Immature natural killer cell (primary cell): ENCODE measurements around the gene EIF2D. TPM values are rescaled to one million over a fixed set of nuclear protein-coding genes. Genes with fewer than 3 reads are reported as not detected.
A peak's percentile ranks its signal among the peaks of the same experiment; 100 is the strongest.
"Not testable (repeated sequence)": the region's sequence is repeated elsewhere in the genome, so short reads cannot be mapped to it uniquely, and the experiment has no call there.

Source experiments
- DNase-seq, 3 donors: peaks; one replicate each; pipeline ENCODE4 v3.0.0; 2022; ENCODE audit warnings: mixed read lengths in 1 of 3
- H3K27ac Mint-ChIP-seq, 6 donors: one replicate each; pipeline ENCODE4 v1.8.0; 2020; ENCODE audit warnings: mixed read lengths in 6 of 6, mild to moderate bottlenecking in 5 of 6, inconsistent platforms in 4 of 6, moderate library complexity in 3 of 6
- H3K27me3 Mint-ChIP-seq, 3 donors: one replicate each; pipeline ENCODE4 v1.8.0; 2020 to 2021; ENCODE audit warnings: low read depth in 3 of 3, mild to moderate bottlenecking in 3 of 3, mixed read lengths in 3 of 3, moderate library complexity in 3 of 3, inconsistent platforms in 1 of 3
- H3K36me3 Mint-ChIP-seq, 3 donors: one replicate each; pipeline ENCODE4 v1.8.0; 2020; ENCODE audit warnings: mixed read lengths in 3 of 3, inconsistent platforms in 2 of 3, mild to moderate bottlenecking in 2 of 3
- H3K4me1 Mint-ChIP-seq, 2 donors: one replicate each; pipeline ENCODE4 v1.8.0; 2020; ENCODE audit warnings: inconsistent platforms in 2 of 2, mild to moderate bottlenecking in 2 of 2, mixed read lengths in 2 of 2, moderate library complexity in 1 of 2
- H3K4me3 Mint-ChIP-seq, 5 donors: one replicate each; pipeline ENCODE4 v1.8.0; 2020; ENCODE audit warnings: mild to moderate bottlenecking in 5 of 5, mixed read lengths in 5 of 5, inconsistent platforms in 3 of 5, moderate library complexity in 3 of 5
- H3K9me3 Mint-ChIP-seq, 6 donors: one replicate each; pipeline ENCODE4 v1.8.0; 2020; ENCODE audit warnings: mild to moderate bottlenecking in 6 of 6, mixed read lengths in 6 of 6, inconsistent platforms in 4 of 6, moderate library complexity in 3 of 6
- polyA plus RNA-seq, 3 donors: library from polyadenylated mRNA; unstranded; fragments of 300-500 nt; fragmentation: Illumina TruSeq; gene quantifications; one replicate each; pipeline ENCODE4 v1.2.3, GENCODE V29; 2021

The EIF2D gene
- polyA plus RNA-seq, 3 donors from 2014 or later, result 12.9 to 24.2 (median 20.8) TPM

GRCh38 chr1:206588492-206588891, 23.8 kb downstream of the EIF2D start:
- Mint-ChIP-seq H3K36me3 (peaks cover 3 to 42% (median 27%) of the 10 kb centered on the region in 3 donors), H3K9me3 (no peaks in the 10 kb centered on the region), H3K27me3 (peaks cover 0 to 3% (median 3%) of the 10 kb centered on the region in 3 donors), H3K4me1 (peaks cover 62 to 79% of the 10 kb centered on the region in 2 donors), H3K27ac (peak overlapping the region; percentile 25 to 93 (median 82)), H3K4me3 (no peak overlapping the region)
- DNase-seq, result no peak

GRCh38 chr1:206587904-206588303, 24.4 kb downstream of the EIF2D start:
- no peak overlapping the region for H3K4me3 Mint-ChIP-seq

GRCh38 chr1:206586501-206587445, 25.5 kb downstream of the EIF2D start:
- H3K4me1 Mint-ChIP-seq, result peaks cover 66 to 86% of the 10 kb centered on the region in 2 donors
- H3K9me3 Mint-ChIP-seq, result no peaks in the 10 kb centered on the region
- no peak overlapping the region for H3K4me3 Mint-ChIP-seq
- DNase-seq, result no peak
- H3K36me3 Mint-ChIP-seq, result peaks cover 0 to 36% (median 28%) of the 10 kb centered on the region in 3 donors
- H3K27me3 Mint-ChIP-seq, result peaks cover 2 to 9% (median 9%) of the 10 kb centered on the region in 3 donors
- peak overlapping the region in 5 of 6 donors; percentile 32 to 80 (median 70) for H3K27ac Mint-ChIP-seq

More at GRCh38 chr1:206587904-206588303, 24.4 kb downstream of the EIF2D start:
- H3K4me1 Mint-ChIP-seq, result peaks cover 64 to 85% of the 10 kb centered on the region in 2 donors
- peaks cover 0 to 39% (median 28%) of the 10 kb centered on the region in 3 donors for H3K36me3 Mint-ChIP-seq
- H3K9me3 Mint-ChIP-seq, result no peaks in the 10 kb centered on the region
- peaks cover 0 to 7% (median 5%) of the 10 kb centered on the region in 3 donors for H3K27me3 Mint-ChIP-seq
- H3K27ac Mint-ChIP-seq, result peak overlapping the region in 5 of 6 donors; percentile 1 to 59 (median 28)
- no peak for DNase-seq

- H3K27ac Mint-ChIP-seq, result peak overlapping the region in 4 of 6 donors; percentile 74 to 86 (median 78)
- peaks cover 20 to 28% (median 25%) of the 10 kb centered on the region in 3 donors for H3K27me3 Mint-ChIP-seq
- no peak overlapping the region for H3K4me3 Mint-ChIP-seq
- no peaks in the 10 kb centered on the region for H3K9me3 Mint-ChIP-seq
- peaks cover 4 to 36% (median 25%) of the 10 kb centered on the region in 3 donors for H3K36me3 Mint-ChIP-seq
- no peak for DNase-seq
- peaks cover 66 to 86% of the 10 kb centered on the region in 2 donors for H3K4me1 Mint-ChIP-seq
Measured at GRCh38 chr1:206584683-206585082, 27.6 kb downstream of the EIF2D start.

GRCh38 chr1:206583707-206584648, 28.3 kb downstream of the EIF2D start:
- peak overlapping the region; percentile 77 to 88 (median 84) for H3K4me3 Mint-ChIP-seq

GRCh38 chr1:206582971-206583706, 29.1 kb downstream of the EIF2D start:
- H3K36me3 Mint-ChIP-seq, result peaks cover 4 to 34% (median 23%) of the 10 kb centered on the region in 3 donors
- H3K27ac Mint-ChIP-seq, result peak overlapping the region; percentile 96 to 99 (median 98)
- peak overlapping the region; percentile 77 to 88 (median 84) for H3K4me3 Mint-ChIP-seq
- H3K9me3 Mint-ChIP-seq, result no peaks in the 10 kb centered on the region
- peaks cover 25 to 37% (median 28%) of the 10 kb centered on the region in 3 donors for H3K27me3 Mint-ChIP-seq
- peaks cover 71 to 87% of the 10 kb centered on the region in 2 donors for H3K4me1 Mint-ChIP-seq
- peak in 2 of 3 donors; percentile 54 to 56 for DNase-seq

More at GRCh38 chr1:206583707-206584648, 28.3 kb downstream of the EIF2D start:
- no peaks in the 10 kb centered on the region for H3K9me3 Mint-ChIP-seq
- H3K4me1 Mint-ChIP-seq, result peaks cover 66 to 86% of the 10 kb centered on the region in 2 donors
- H3K27me3 Mint-ChIP-seq, result peaks cover 25 to 32% (median 25%) of the 10 kb centered on the region in 3 donors
- peak; percentile 82 to 84 (median 83) for DNase-seq
- H3K27ac Mint-ChIP-seq, result peak overlapping the region; percentile 96 to 99 (median 98)
- peaks cover 4 to 36% (median 25%) of the 10 kb centered on the region in 3 donors for H3K36me3 Mint-ChIP-seq

GRCh38 chr1:206582537-206582936, 29.7 kb downstream of the EIF2D start:
- H3K4me3 Mint-ChIP-seq, result peak overlapping the region; percentile 77 to 88 (median 84)
- peaks cover 4 to 35% (median 24%) of the 10 kb centered on the region in 3 donors for H3K36me3 Mint-ChIP-seq
- H3K4me1 Mint-ChIP-seq, result peaks cover 77 to 92% of the 10 kb centered on the region in 2 donors
- DNase-seq, result no peak
- no peaks in the 10 kb centered on the region for H3K9me3 Mint-ChIP-seq
- H3K27me3 Mint-ChIP-seq, result peaks cover 27 to 41% (median 31%) of the 10 kb centered on the region in 3 donors
- peak overlapping the region; percentile 96 to 99 (median 98) for H3K27ac Mint-ChIP-seq

- DNase-seq, result peak; percentile 78 to 82 (median 81)
- Mint-ChIP-seq H3K27ac (peak overlapping the region; percentile 96 to 99 (median 98)), H3K36me3 (peaks cover 4 to 26% (median 17%) of the 10 kb centered on the region in 3 donors), H3K27me3 (peaks cover 27 to 41% (median 31%) of the 10 kb centered on the region in 3 donors), H3K4me1 (peaks cover 83 to 93% of the 10 kb centered on the region in 2 donors), H3K4me3 (peak overlapping the region; percentile 77 to 88 (median 84)), H3K9me3 (no peaks in the 10 kb centered on the region)
Measured at GRCh38 chr1:206581571-206581981, 30.7 kb downstream of the EIF2D start.

- Mint-ChIP-seq H3K27ac (peak overlapping the region; percentile 96 to 99 (median 98)), H3K36me3 (peaks cover 4 to 21% (median 15%) of the 10 kb centered on the region in 3 donors), H3K4me3 (peak overlapping the region; percentile 77 to 88 (median 84)), H3K4me1 (peaks cover 86 to 93% of the 10 kb centered on the region in 2 donors), H3K27me3 (peaks cover 29 to 41% (median 31%) of the 10 kb centered on the region in 3 donors)
- DNase-seq, H3K9me3 Mint-ChIP-seq: not testable (repeated sequence)
Measured at GRCh38 chr1:206581114-206581497, 31.2 kb downstream of the EIF2D start.

- peaks cover 89 to 93% of the 10 kb centered on the region in 2 donors for H3K4me1 Mint-ChIP-seq
- peak overlapping the region; percentile 77 to 88 (median 84) for H3K4me3 Mint-ChIP-seq
- H3K36me3 Mint-ChIP-seq, result peaks cover 4 to 17% (median 12%) of the 10 kb centered on the region in 3 donors
- DNase-seq, result no peak
- peak overlapping the region; percentile 96 to 99 (median 98) for H3K27ac Mint-ChIP-seq
- no peaks in the 10 kb centered on the region for H3K9me3 Mint-ChIP-seq
- peaks cover 29 to 41% (median 31%) of the 10 kb centered on the region in 3 donors for H3K27me3 Mint-ChIP-seq
Measured at GRCh38 chr1:206580438-206581113, 31.7 kb downstream of the EIF2D start.

GRCh38 chr1:206579747-206580437, 32.4 kb downstream of the EIF2D start:
- Mint-ChIP-seq H3K27me3 (peaks cover 29 to 43% (median 31%) of the 10 kb centered on the region in 3 donors), H3K4me3 (peak overlapping the region; percentile 77 to 88 (median 84)), H3K27ac (peak overlapping the region; percentile 96 to 99 (median 98)), H3K9me3 (no peaks in the 10 kb centered on the region), H3K36me3 (peaks cover 4 to 14% (median 9%) of the 10 kb centered on the region in 3 donors), H3K4me1 (peaks cover 93% of the 10 kb centered on the region in 2 donors)
- peak; percentile 93 to 95 (median 94) for DNase-seq
